GM18861 (cell line): ENCODE results near the gene ILKAP.

ENCODE experiments used
- ATAC-seq: cut with Tn5 transposase; IDR thresholded peaks from one replicate; pipeline ENCODE4 v1.9.1; 2021; ENCODE audit not compliant: unreplicated experiment

Gene ILKAP, protein sequence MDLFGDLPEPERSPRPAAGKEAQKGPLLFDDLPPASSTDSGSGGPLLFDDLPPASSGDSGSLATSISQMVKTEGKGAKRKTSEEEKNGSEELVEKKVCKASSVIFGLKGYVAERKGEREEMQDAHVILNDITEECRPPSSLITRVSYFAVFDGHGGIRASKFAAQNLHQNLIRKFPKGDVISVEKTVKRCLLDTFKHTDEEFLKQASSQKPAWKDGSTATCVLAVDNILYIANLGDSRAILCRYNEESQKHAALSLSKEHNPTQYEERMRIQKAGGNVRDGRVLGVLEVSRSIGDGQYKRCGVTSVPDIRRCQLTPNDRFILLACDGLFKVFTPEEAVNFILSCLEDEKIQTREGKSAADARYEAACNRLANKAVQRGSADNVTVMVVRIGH

DNA sequence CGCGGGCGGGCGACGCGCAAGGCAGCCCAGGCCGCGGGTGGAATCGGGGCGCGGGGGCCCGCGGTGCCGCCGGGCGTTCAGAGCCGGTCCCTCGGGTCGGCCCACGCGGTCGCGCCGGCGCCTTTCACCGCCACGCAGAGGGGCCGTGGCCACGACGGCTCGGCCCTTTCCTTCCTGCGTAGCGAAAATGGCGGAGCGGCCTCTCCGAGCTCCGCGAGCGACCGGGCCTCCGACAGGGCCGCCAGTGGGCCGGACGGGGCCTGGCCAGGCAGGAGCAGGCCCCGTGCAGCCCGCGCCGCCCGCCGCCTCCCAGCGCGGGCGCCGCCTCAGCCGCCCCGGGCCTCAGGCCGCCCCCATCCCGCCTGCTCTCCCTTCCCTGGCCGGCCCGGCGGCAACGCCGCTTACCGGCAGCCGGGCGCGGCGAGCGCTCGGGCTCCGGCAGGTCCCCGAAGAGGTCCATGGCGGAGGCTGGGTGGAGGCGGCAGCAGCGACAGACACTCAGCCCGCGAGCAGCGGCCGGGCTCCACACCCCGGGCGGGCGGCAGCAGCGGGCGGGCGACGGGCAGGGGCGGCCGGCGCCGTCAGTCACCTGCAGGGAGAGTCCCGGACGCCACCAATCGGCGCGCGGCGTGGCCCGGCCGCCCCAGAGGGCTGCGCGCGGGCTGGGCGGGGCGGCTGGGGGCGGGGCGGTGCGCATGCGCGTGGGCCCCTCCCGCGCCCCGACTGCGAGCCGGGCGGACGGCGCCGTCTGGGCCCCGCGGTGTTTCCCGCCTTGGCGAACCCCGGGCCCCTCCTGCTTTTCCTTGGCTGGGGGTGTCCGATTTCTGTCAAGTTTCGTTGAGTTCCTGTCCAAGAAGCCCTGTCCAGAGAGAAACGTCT is at the start of gene ILKAP:
TSS of gene ILKAP (minus strand) at position 602 of the 879 bp plus-strand sequence. CDS start at position 460, 142 bp downstream.
- ATAC-seq: peak; percentile 83

DNA sequence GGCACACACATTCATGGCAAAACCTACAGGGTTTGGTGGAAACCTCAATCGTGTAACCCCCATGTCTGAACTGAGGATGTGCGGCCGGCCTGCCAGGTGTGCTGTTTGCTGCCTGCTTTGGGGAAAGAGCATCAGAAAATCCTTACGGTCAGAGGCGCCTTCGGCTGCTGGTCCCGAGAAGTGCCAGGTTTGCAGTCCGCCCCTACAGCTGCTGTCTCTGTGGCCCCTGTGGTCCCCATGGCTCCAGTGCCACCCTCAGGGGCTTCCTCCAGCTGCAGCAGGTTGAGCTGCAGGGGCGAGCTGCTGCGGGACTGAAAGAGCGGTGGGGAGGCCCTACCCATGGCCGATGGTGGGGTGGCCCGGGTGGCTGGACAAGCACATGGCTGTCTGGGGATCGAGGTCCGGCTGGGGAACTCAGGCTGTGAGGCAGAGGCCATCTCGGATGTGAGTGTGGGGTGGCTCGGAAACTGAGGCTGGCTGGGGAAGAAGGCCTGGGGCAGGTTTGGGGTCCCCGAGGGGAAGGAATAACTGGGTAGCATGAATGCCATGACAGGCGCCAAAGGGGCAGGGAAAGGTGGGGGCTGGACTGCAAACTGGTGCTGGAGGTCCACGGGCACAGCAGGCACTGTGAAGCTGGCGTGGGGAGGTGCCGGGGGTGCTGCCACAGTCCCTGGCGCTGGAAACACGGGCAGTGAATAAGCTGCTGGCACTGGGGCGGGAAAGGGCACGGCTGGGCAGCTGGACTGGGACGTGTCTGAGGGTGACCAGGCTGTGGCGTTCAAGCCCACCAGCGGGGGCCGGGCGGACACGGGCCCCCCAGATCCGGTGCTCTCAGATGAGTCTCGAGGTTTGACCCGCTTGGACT is 49.5 kb upstream of the ILKAP start:
- no peak for ATAC-seq

DNA sequence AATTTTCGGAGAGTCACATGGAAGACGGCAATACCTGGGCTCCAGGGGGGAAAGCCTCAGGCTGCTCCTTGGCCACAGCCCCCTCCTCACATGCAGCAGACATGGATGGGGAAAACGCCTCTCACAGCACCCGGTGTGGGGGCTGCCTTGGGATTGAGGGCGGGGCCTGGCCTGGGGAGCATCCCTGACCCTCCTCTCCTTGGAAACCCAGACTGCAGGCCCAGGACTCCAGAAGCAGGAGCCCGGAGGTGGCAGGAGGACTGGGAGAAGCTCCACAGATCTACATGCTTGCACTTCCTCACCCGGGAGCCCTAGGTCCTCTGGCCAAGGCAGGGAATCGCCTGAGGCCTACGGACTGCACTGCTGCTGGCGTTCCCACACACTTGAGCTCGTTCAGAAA is 48.5 kb upstream of the ILKAP start:
- no peak for ATAC-seq

DNA sequence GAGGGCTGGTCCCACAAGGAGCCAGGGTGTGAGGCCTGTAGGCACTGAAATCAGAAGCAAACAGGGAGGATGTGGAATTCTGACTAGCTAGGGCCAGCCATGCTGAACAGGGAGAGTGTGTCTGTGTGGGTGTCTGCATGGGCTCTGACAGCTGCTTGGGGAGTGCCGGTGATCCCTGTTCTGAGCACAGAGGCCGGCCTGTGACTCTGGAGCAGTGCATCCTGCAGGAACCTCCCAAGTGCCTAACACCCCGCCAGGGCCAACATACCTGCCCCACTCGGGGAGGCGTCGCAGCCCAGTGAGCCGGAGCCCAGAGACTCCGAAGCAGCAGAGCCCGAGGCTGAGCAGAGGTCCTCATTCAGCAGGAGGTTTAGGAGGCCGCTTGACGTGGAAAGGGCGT is 47.8 kb upstream of the ILKAP start:
- ATAC-seq: no peak

DNA sequence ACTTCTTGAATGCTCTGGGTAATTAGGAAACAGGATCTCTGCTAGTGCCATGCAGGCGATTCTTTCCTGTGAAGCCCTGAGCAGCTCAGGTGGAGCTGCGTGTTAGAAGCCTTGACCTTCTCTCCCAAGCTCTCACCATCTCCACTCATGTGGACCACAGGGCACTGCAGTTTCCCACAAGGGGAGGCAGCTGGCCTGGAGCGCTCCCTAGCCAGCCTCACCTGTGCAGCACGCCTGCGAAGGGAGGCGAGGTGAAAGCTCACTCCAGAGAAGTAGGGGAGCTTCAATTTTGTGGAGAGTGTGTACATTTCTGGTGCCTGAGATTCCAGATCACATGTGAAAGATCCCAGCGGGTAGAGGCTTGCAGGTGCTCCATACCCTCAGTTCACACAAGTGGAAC is 47.4 kb upstream of the ILKAP start:
- ATAC-seq: no peak

DNA sequence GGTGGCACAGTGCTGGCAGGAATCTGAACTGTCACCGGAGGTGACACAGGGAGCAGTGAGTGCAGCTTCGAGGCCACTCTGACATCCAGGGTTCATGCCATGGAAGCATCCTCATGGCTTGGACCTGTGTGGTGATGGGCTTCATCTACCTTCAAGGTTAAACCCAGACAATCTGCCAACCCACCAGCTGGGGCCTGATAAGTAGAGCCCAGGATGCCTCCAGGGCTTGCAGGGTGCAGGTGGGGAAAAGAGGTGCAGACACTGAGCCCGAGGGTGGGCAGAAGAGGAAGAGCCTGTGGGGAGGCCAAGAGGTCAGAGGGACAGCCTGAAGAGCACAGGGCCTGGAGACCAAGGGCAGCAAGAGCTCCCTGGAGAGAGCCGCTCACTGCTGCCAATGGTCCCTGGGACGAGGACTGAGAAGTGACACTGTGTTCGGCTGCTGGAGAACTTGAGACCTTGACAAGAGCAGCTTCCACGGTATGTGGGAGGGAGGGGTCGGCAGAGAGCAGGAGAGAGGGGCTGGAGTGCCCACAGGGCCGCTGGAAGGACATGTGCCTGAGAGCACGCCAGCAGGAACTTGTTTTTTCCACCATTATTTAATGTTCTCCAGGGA is 44.5 kb upstream of the ILKAP start:
- no peak for ATAC-seq

DNA sequence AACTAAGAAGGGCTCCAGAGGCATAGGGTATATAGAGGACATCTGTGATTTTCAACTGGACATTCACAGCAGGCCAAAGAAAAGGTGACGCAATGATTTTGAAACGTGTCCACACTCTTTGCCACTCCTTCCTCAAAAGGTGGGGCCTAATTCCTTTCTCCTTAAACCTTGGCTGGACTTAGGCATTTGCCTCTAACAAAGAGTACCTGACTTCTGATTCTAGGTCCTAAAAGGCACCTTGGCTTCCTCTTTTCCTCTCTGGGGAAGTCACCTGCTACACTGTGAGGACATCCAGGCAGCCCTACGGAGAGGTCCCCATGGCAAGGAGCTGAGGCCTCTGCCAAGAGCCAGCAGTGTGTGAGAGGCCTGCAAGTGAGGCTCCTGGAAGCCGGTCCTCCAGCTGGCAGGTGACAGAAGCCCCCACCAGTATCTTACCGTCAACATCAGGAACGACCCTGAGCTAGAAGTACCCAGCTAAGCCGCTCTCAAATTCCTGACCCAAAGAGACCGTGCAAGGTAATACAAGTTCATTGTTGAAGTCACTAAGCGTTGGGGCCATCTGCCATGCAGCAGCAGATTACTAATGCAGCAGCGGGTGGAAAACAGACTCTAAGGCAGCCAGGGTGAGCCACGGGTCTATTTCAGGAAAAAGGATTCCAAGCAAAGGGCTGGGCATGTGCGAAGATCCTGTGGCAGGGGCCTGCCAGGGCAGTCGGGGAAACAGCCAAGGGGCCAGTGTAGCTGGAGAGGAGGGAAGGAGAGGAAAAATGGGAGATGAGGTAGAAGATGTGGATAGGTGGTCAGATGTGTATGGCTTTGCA is 43.7 kb upstream of the ILKAP start:
- ATAC-seq: no peak

DNA sequence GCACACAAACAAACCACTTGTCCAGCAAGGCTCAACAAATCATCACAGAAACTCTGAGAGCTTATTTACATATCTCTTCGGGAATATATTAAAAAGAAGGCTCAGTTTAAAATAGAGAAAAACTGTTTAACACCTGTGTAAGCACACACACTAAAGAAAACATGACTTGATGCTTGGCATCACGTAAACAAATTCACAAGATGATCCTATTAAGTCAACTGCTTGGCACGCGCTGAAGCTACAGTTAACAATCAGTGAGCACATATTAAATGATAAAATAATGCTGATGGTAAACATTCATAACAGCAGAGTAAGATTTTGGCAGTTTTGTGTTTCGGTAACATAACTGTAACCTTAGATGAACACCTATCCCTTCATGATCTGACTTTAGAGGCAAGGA is 40.7 kb upstream of the ILKAP start:
- ATAC-seq: no peak

DNA sequence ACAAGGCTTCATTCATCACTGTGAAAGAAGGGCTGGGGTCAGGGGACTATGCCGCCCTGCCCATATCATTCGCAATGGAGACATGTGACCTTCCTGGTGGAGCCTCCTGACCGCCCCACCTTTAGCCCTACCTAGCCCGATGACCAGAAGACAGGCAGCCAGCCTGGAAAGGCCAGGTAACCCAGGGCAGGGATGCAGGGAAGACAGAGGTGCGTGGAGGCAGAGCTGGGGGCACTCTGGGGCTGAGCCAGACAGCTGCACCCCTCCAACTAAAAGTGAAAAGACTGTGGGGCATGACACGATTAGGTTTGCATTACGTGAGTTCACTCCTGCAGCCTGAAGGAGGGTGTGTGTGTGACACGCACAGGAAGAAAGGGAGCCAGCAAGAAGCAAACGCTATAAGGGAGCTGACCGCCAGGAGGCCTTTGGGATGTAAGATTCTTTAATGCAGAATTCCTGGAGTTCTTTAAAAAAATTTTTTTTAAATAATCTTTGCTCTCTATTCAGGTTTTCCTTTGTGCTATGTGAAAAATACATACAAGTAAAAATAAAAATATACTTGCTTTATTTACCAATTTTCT is 40.1 kb upstream of the ILKAP start:
- no peak for ATAC-seq

DNA sequence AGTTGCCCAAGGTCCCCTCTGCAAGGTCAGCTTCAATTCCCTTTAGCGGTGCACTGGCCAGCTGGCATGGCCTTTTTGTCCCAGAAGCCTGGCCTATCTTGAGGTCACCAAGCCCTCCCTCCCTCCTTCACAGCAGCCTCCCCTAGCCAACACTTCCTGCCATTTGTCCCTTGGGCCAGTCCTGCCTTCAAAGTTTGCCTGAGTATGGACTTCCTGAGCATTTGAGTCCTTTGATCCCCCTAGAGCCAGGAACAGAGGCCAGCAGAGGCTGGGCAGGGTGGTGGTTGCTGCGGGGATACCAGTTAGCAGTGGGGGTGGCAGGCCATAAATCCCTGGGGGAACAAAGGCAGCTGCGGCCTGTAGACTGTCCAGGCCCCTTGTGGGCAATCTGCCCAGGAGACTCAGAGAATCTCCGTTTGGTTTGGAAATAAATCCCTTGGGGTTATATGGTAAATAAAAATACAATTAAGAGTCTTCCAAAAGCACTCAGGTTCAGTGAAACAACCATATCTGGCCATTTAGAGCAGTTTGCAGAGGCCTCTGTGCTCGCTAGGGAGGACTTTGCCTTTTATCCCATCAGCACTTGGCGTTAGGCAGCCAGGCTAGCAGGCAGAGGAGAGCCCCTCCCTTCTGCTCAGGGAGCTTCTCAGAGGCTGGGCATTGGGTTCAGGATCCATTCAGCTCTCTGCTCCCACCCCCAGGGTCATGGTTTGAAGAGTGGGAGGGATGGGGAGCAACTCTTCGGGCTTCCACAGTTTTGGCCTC is 39.4 kb upstream of the ILKAP start:
- ATAC-seq: no peak

DNA sequence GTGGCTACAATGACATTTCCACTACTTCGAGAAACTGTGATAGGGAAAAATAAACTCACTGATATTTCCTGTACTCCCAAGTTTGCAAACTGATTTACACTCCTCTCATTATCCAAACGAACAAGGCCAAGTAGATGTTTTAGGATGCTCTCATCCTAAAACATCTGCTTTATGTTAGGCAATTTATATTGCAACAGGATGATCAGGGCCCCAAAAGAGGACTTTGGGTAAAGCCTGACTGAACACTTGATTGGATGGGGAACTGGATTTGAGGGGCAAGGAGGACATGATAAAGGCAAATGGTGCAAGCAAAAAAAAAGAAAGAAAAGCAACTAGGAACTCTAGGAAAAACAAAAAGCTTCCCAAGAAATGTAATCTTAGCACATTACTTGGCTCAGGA is 38.5 kb upstream of the ILKAP start:
- ATAC-seq: no peak

DNA sequence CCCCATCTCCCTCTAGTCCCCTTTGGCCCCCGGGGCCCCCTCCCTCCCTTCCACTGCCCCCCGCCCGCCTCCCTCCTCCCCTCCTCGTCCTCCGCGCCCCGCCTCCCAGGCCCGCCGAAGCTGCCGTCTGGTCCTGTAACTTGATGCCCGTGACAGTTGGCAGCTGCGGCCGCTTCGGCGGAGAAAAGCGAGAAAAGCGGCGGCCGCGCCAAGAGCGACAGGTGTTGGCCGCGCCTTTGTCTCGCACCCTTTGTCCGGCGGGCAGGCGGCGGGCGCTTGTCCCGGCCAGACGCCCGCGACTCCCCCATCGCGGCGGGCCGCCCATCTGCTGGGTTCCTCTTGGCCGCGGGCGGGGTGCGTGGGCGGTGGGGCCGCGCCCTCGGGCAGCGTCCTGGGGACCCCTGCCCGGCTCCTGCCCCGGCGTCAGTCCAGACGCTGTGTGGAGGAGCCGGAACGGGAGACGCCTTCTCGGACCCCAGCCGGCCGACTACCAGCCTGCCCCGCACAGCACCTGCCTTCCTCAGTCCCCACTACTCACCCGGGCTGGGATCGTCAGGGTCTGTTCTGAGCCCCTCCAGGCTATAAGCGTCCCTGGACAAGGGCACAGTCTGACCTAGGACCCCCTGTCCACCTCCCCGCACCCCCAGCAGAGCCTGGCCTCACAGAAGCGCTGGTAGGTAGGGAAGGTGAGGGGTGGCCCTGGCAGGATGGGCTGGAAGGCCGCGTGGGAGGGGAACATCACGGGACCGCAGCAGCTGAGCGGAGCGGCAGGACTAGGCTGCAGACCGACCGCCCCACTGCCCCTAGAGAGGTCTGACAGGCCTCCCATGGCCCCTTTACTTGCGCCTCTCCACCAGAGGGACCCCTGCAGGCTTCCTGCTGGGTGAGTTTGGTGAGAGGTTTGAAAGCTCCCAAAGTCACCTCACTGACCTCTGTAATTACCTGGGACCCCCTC is 37.5 kb upstream of the ILKAP start:
- ATAC-seq: no peak

DNA sequence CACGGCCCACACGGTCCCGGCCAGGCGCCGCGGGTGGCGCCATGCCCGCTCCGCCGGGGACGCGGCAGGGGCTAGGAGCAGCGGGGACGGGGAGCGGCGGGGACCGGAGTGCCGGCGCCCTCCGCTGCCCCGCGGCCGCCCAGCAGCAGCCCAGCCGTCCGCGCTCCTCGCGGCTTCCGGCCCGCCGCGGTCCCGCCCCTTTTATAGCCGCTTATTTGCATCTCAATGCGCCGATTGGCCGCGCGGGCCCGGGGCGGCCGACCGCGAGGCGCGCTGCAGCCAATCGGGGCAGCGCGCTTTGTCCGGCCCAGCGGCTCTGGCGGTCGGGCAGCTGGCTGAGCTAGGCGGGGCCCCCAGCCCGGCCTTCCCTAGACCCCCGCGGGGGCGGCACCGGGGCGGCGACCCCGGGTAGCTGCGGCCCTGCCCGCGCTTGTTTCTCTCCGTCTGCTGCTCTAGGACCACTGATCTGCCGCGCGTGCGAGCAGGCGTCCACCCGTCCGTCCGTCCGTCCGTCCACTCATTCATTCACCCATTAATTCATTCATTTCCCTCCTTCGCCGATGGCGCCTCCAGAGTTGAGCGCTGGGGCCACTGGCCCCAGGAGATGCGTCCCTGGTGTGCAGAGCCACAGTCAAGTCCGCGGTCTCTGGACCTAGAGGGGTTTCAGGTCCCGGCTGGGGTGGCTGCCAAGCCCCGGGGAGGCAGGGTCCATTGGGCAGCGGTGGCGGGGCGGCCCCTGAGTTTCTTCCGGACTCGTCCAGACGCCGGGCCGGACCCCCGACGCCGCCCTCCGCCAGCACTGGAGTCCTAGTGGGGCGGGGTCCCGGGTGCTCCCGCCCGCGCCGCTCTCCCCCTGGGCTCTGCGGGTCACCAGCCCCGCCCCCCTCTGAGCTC is 36.6 kb upstream of the ILKAP start, which contains the start of gene HES6:
TSS of gene HES6 (minus strand) at position 176 of the 894 bp plus-strand sequence. CDS start at position 43, 133 bp downstream.
- ATAC-seq: peak; percentile 84

DNA sequence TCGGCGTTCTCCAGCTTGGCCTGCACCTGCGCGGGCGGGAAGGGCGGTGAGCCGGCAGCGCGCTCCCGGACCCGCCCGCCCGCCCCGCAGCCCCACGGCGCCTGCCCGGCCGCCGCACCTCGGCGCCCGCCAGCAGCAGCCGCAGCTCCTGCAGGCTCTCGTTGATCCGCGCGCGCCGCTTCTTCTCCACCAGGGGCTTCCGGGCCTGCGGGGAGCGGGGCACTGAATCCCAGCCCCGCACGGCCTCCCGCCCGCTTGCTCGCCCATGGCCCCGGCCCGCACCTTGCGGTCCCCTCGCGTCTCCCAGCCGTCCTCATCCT is 36.0 kb upstream of the ILKAP start:
- no peak for ATAC-seq

DNA sequence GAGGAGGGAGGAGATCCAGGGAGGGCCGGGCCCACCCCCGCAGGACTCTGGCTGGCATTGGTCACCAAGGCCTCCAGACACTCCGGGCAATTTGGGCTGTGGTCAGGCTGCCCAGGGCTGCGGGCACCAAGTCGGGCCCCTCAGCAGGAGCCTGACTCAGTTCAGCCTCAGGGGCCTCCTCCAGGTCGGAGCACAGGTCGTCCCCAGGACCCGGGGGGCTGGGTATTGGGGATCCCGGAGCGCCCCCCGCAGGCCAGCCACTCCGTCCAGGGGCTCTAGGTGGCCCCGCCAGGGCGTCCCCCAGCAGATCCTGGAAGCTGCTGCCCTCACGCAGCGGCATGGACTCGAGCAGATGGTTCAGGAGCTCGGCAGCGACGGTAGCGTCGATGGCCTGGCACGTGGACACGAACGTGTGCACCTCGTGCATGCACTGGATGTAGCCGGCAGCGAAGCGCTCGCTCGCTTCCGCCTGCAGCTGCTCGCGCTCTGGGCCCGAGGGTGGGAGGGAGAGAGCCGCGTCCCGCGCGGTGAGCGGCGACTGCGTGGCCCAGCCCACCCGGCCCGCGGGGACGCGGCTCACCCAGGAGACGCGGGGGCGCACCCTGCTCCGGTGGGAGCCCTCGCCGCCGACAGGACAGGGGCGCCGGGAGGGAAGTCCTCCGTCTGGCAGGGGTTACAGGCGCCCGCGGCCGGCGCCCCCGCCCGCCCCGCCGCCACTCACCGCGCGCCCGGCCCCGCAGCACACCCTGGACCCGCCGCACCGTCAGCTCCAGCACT is 35.5 kb upstream of the ILKAP start:
- no peak for ATAC-seq

DNA sequence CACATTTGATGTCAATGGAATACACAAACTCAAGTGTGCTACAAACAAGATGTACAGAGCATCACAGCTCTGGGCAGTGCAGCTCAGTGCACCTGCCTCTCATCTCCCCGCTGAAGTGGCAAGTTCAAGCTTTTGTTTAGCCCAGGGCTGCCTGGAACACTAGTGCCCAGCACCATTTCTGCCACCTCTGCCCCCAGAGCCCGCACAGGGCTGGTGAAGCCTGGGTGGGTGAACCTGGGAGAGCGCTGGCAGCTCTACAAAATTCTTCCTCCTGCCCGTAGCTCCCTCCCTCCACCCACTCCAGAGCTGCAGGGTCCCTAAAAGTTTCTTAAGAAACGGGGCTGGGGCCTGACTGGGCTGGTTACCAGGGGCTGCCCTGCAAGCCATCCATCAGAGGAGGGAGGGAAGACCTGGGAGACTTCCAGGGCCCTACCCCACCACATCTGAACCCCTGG is 34.8 kb upstream of the ILKAP start:
- no peak for ATAC-seq
